Neural progenitor cell (in vitro differentiated cells): ENCODE data around the gene USP14. TPM values are rescaled to one million over a fixed set of nuclear protein-coding genes. Genes with fewer than 3 reads are reported as not detected.

ENCODE experiments used
- DNase-seq: peaks from one replicate; pipeline ENCODE4 v3.0.0-alpha.2; 2016; ENCODE audit warnings: low spot score
- H2AFZ ChIP-seq: fragments of 200-600 bp; sonication (generic); replicated peaks from 2 replicates; pipeline ENCODE4 v1.6.1; 2016; ENCODE audit warnings: antibody characterized with exemption
- H3F3A ChIP-seq: fragments of 200-600 bp; sonication (generic); 2 replicates; pipeline ENCODE4 v1.6.1; 2016; ENCODE audit warnings: antibody characterized with exemption, low read depth
- H3K27ac ChIP-seq: fragments of 200-600 bp; sonication (generic); 2 replicates; pipeline ENCODE4 v1.5.1; 2016; ENCODE audit warnings: mild to moderate bottlenecking
- H3K27me3 ChIP-seq: fragments of 200-600 bp; sonication (generic); 2 replicates; pipeline ENCODE4 v1.6.1; 2016; ENCODE audit warnings: mild to moderate bottlenecking, moderate library complexity
- H3K36me3 ChIP-seq: fragments of 200-600 bp; sonication (generic); 2 replicates; pipeline ENCODE4 v1.5.1; 2016
- H3K4me1 ChIP-seq: fragments of 200-600 bp; sonication (generic); 2 replicates; pipeline ENCODE4 v1.6.1; 2016; ENCODE audit warnings: mixed run types
- H3K4me2 ChIP-seq: fragments of 200-600 bp; sonication (generic); 2 replicates; pipeline ENCODE4 v1.6.1; 2016
- H3K4me3 ChIP-seq: fragments of 200-600 bp; sonication (generic); 2 replicates; pipeline ENCODE4 v1.5.1; 2016
- H3K79me2 ChIP-seq: fragments of 200-600 bp; sonication (generic); 2 replicates; pipeline ENCODE4 v1.6.1; 2016; ENCODE audit warnings: low read depth
- H3K9ac ChIP-seq: fragments of 200-600 bp; sonication (generic); 2 replicates; pipeline ENCODE4 v1.6.1; 2016
- H3K9me3 ChIP-seq: fragments of 200-600 bp; sonication (generic); 2 replicates; pipeline ENCODE4 v1.5.1; 2016; ENCODE audit warnings: low read depth
- H4K20me1 ChIP-seq: fragments of 200-600 bp; sonication (generic); 2 replicates; pipeline ENCODE4 v1.6.1; 2016; ENCODE audit warnings: low read depth
- H3K27ac Mint-ChIP-seq: 3 replicates; pipeline ENCODE4 v1.8.0; 2021; ENCODE audit warnings: mixed read lengths
- H3K27me3 Mint-ChIP-seq: 2 replicates; pipeline ENCODE4 v1.8.0; 2022; ENCODE audit warnings: low read depth, mild to moderate bottlenecking, inconsistent platforms, moderate library complexity, mixed read lengths; ENCODE audit not compliant: insufficient read depth
- H3K36me3 Mint-ChIP-seq: 3 replicates; pipeline ENCODE4 v1.8.0; 2021; ENCODE audit warnings: mixed read lengths
- H3K4me1 Mint-ChIP-seq: 3 replicates; pipeline ENCODE4 v1.8.0; 2021; ENCODE audit warnings: mixed read lengths
- H3K4me3 Mint-ChIP-seq: 3 replicates; pipeline ENCODE4 v1.8.0; 2021; ENCODE audit warnings: mild to moderate bottlenecking, moderate library complexity, mixed read lengths
- H3K9me3 Mint-ChIP-seq: 3 replicates; pipeline ENCODE4 v1.8.0; 2020; ENCODE audit warnings: mixed read lengths
- CTCF ChIP-seq: fragments of 200-600 bp; sonication (generic); IDR thresholded peaks from 2 replicates; pipeline ENCODE4 v1.5.1; 2017; ENCODE audit warnings: antibody characterized with exemption, mild to moderate bottlenecking
- EZH2 ChIP-seq: fragments of 200-600 bp; sonication (generic); IDR thresholded peaks from 2 replicates; pipeline ENCODE4 v1.6.1; 2017; ENCODE audit warnings: antibody characterized with exemption, mild to moderate bottlenecking, moderate library complexity
- EZH2phosphoT487 ChIP-seq: fragments of 200-600 bp; sonication (generic); IDR thresholded peaks from 2 replicates; pipeline ENCODE4 v1.6.1; 2017; ENCODE audit warnings: antibody characterized with exemption
- total RNA-seq: library from RNA; depleted of rRNA; stranded (reverse); fragments of >200 nt; gene quantifications from 2 replicates; pipeline ENCODE4 v1.2.3, GENCODE V29; 2015; ENCODE audit warnings: low replicate concordance

The USP14 gene
- total RNA-seq, 1 donor from 2014 or later: 38.9 TPM

- peaks cover 55% of the 10 kb centered on the region for H3K36me3 ChIP-seq
- peaks cover 52% of the 10 kb centered on the region for H3K36me3 Mint-ChIP-seq
- H3K27ac Mint-ChIP-seq: no peak overlapping the region
Measured at GRCh38 chr18:220708-221107, 62.4 kb downstream of the USP14 start.

GRCh38 chr18:225745-226144 is 67.4 kb downstream of the USP14 start:
- no peak for DNase-seq
- no peaks in the 10 kb centered on the region for H3K27me3 ChIP-seq
- no peak overlapping the region for H3K4me3 Mint-ChIP-seq
- TF ChIP-seq EZH2 (no peak), EZH2phosphoT487 (no peak), CTCF (no peak)
- H3K79me2 ChIP-seq: no peaks in the 10 kb centered on the region
- H3K27ac ChIP-seq: no peak overlapping the region
- H3K4me1 Mint-ChIP-seq: no peaks in the 10 kb centered on the region
- H3K36me3 ChIP-seq: peaks cover 37% of the 10 kb centered on the region
- H4K20me1 ChIP-seq: no peaks in the 10 kb centered on the region
- no peaks in the 10 kb centered on the region for H3K4me1 ChIP-seq
- no peak overlapping the region for H2AFZ ChIP-seq
- no peaks in the 10 kb centered on the region for H3K27me3 Mint-ChIP-seq
- no peaks in the 10 kb centered on the region for H3K9me3 Mint-ChIP-seq
- no peak overlapping the region for H3K27ac Mint-ChIP-seq
- H3K4me3 ChIP-seq: no peak overlapping the region
- H3F3A ChIP-seq: no peaks in the 10 kb centered on the region
- no peak overlapping the region for H3K9ac ChIP-seq
- H3K4me2 ChIP-seq: no peak overlapping the region
- peaks cover 48% of the 10 kb centered on the region for H3K36me3 Mint-ChIP-seq
- H3K9me3 ChIP-seq: no peaks in the 10 kb centered on the region

More at GRCh38 chr18:220708-221107, 62.4 kb downstream of the USP14 start:
- no peak overlapping the region for H3K9ac ChIP-seq
- peaks cover 10% of the 10 kb centered on the region for H4K20me1 ChIP-seq
- H3K79me2 ChIP-seq: no peaks in the 10 kb centered on the region
- Mint-ChIP-seq H3K9me3 (no peaks in the 10 kb centered on the region), H3K4me1 (peaks cover 6% of the 10 kb centered on the region), H3K4me3 (no peak overlapping the region), H3K27me3 (no peaks in the 10 kb centered on the region)
- DNase-seq: no peak
- H3K9me3 ChIP-seq: no peaks in the 10 kb centered on the region
- H3K4me2 ChIP-seq: no peak overlapping the region
- H3K4me1 ChIP-seq: no peaks in the 10 kb centered on the region
- H3K27ac ChIP-seq: no peak overlapping the region
- peaks cover 13% of the 10 kb centered on the region for H3F3A ChIP-seq
- H3K4me3 ChIP-seq: no peak overlapping the region
- no peaks in the 10 kb centered on the region for H3K27me3 ChIP-seq
- no peak overlapping the region for H2AFZ ChIP-seq
- TF ChIP-seq CTCF: no peak
- no peak for TF ChIP-seq EZH2phosphoT487
- no peak for TF ChIP-seq EZH2

- H3K79me2 ChIP-seq: no peaks in the 10 kb centered on the region
- peaks cover 41% of the 10 kb centered on the region for H3K36me3 Mint-ChIP-seq
- H3K9me3 ChIP-seq: no peaks in the 10 kb centered on the region
- H3F3A ChIP-seq: no peaks in the 10 kb centered on the region
- H3K27me3 ChIP-seq: no peaks in the 10 kb centered on the region
- H3K4me1 ChIP-seq: no peaks in the 10 kb centered on the region
- DNase-seq: no peak
- H3K36me3 ChIP-seq: peaks cover 25% of the 10 kb centered on the region
- H3K9ac ChIP-seq: no peak overlapping the region
- H3K4me2 ChIP-seq: no peak overlapping the region
- no peaks in the 10 kb centered on the region for H4K20me1 ChIP-seq
- no peak overlapping the region for H2AFZ ChIP-seq
- no peaks in the 10 kb centered on the region for H3K27me3 Mint-ChIP-seq
- no peaks in the 10 kb centered on the region for H3K4me1 Mint-ChIP-seq
- no peaks in the 10 kb centered on the region for H3K9me3 Mint-ChIP-seq
- H3K27ac ChIP-seq: no peak overlapping the region
- no peak overlapping the region for H3K4me3 Mint-ChIP-seq
- no peak for TF ChIP-seq EZH2
- no peak for TF ChIP-seq CTCF
- no peak for TF ChIP-seq EZH2phosphoT487
- no peak overlapping the region for H3K27ac Mint-ChIP-seq
- no peak overlapping the region for H3K4me3 ChIP-seq
Measured at GRCh38 chr18:227374-227773, 69.0 kb downstream of the USP14 start.
